ENCODE data around the gene SPTBN5.

GRCh38 chr15:41851167-41851523, 42.7 kb downstream of the SPTBN5 start:
- TF ChIP-seq POLR2AphosphoS5 (IDR thresholded peaks at IDR 0.05; ENCODE audit: low read depth, low read length) (no peak), CTCF (IDR thresholded peaks at IDR 0.05) (no peak), SIN3A (IDR thresholded peaks at IDR 0.05; ENCODE audit: borderline replicate concordance, insufficient read depth, low read depth, low read length) (no peak), TCF7L2 (IDR thresholded peaks at IDR 0.05; ENCODE audit: low read depth, low read length) (no peak)
